ENCODE results near the gene TEX2.

The TEX2 gene

GRCh38 chr17:64263000-64263766, at the start of gene TEX2:
TEX2 (minus strand) TSS chr17:64263260; CDS start chr17:64214217, 49,043 bp downstream.
- peak; percentile 93 for DNase-seq (ENCODE audit: low spot score)

GRCh38 chr17:64309710-64310109, 46.6 kb upstream of the TEX2 start:
- no peak for DNase-seq (ENCODE audit: low spot score)

GRCh38 chr17:64309021-64309420, 46.0 kb upstream of the TEX2 start:
- no peak for DNase-seq (ENCODE audit: low spot score)

- peak; percentile 63 for DNase-seq (ENCODE audit: low spot score)
These were observed 43.9 kb upstream of the TEX2 start for GRCh38 chr17:64306850-64307463.

- DNase-seq (ENCODE audit: low spot score) = no peak
These were observed 41.5 kb upstream of the TEX2 start for GRCh38 chr17:64304551-64304950.

- no peak for DNase-seq (ENCODE audit: low spot score)
These were observed 37.6 kb upstream of the TEX2 start for GRCh38 chr17:64300699-64300965.

GRCh38 chr17:64297467-64298088, 34.5 kb upstream of the TEX2 start:
- DNase-seq (ENCODE audit: low spot score) = no peak

- no peak for DNase-seq (ENCODE audit: low spot score)
These were observed 33.2 kb upstream of the TEX2 start for GRCh38 chr17:64296246-64296645.

GRCh38 chr17:64295146-64295545, 32.1 kb upstream of the TEX2 start:
- DNase-seq (ENCODE audit: low spot score) = no peak

- DNase-seq (ENCODE audit: low spot score) = no peak
These were observed 28.3 kb upstream of the TEX2 start for GRCh38 chr17:64291268-64291851.

GRCh38 chr17:64289741-64290141, 26.7 kb upstream of the TEX2 start:
- no peak for DNase-seq (ENCODE audit: low spot score)

- DNase-seq (ENCODE audit: low spot score) = no peak
These were observed 19.7 kb upstream of the TEX2 start for GRCh38 chr17:64282753-64283080.

GRCh38 chr17:64281962-64282752, 19.1 kb upstream of the TEX2 start:
- DNase-seq (ENCODE audit: low spot score) = peak; percentile 62

GRCh38 chr17:64278614-64279013, 15.6 kb upstream of the TEX2 start:
- no peak for DNase-seq (ENCODE audit: low spot score)

- DNase-seq (ENCODE audit: low spot score) = no peak
These were observed 14.9 kb upstream of the TEX2 start for GRCh38 chr17:64277831-64278562.

GRCh38 chr17:64276961-64277505, 14.0 kb upstream of the TEX2 start:
- no peak for DNase-seq (ENCODE audit: low spot score)

- no peak for DNase-seq (ENCODE audit: low spot score)
These were observed 12.0 kb upstream of the TEX2 start for GRCh38 chr17:64275016-64275415.

- DNase-seq (ENCODE audit: low spot score) = no peak
These were observed 9.9 kb upstream of the TEX2 start for GRCh38 chr17:64273006-64273405.

GRCh38 chr17:64270885-64271284, 7.8 kb upstream of the TEX2 start:
- DNase-seq (ENCODE audit: low spot score) = no peak

- DNase-seq (ENCODE audit: low spot score) = no peak
These were observed 6.9 kb upstream of the TEX2 start for GRCh38 chr17:64269687-64270649.
